ENCODE data around the gene C1orf210.

The C1orf210 gene

DNA sequence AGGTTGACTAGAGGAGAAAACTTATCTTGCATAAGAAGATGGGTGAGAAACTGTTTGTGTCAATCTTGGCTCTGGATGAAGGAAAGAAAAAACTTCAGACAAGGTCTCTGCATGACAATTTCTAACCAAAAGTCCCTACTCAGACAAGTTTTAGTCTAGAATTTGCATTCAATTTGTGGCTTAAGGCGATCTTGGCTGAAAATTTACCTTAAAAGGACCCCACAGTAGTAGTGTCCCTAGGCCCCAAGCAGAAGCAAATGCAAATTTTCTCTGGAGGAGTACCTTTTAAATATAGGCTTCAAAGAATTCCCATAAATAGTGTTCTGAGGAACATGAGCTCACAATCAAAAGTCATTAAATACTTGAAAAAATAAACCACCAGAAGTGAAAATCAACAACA lies 33.2 kb downstream of the C1orf210 start:
- no peak overlapping the region for H3K27ac ChIP-seq (ENCODE audit: low read depth in 2 of 2, low read length in 2 of 2)
- H3K9ac ChIP-seq (ENCODE audit: low read depth in 1 of 2, low read length in 2 of 2): no peak overlapping the region
- H3K4me3 ChIP-seq (ENCODE audit: low read length in 2 of 2): no peak overlapping the region
- no peaks in the 10 kb centered on the region for H3K36me3 ChIP-seq (ENCODE audit: control insufficient read depth in 2 of 2, insufficient read depth in 2 of 2, low read length in 2 of 2)
- H3K27me3 ChIP-seq (ENCODE audit: control insufficient read depth in 2 of 2, insufficient read depth in 2 of 2, low read length in 2 of 2): no peaks in the 10 kb centered on the region
- H3K4me1 ChIP-seq (ENCODE audit: control insufficient read depth in 2 of 2, insufficient read depth in 2 of 2, low read length in 2 of 2): peaks cover 16 to 18% of the 10 kb centered on the region in 2 donors
- no peaks in the 10 kb centered on the region for H3K9me3 ChIP-seq (ENCODE audit: control insufficient read depth in 2 of 2, low read length in 2 of 2)

DNA sequence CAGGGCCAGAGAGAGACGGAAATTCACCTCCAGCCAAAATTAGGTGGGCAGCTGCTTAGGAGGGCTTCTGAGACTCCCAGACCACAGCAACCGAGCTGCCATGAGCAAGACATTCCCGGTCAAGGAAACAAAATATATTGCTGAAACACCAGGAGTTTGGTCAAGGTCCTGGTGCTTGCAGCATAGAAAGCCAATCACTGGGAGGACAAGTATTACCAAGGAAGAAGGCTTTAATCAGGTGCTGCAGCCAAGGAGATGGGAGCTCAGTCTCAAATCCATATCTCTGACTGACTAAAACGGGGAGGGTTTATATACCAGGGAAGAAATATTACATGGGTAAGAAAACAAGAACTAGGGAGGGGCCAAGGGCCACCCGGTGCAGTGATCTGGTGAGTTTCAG lies 34.4 kb downstream of the C1orf210 start:
- H3K9ac ChIP-seq (ENCODE audit: low read depth in 1 of 2, low read length in 2 of 2): no peak overlapping the region
- no peaks in the 10 kb centered on the region for H3K9me3 ChIP-seq (ENCODE audit: control insufficient read depth in 2 of 2, low read length in 2 of 2)
- H3K36me3 ChIP-seq (ENCODE audit: control insufficient read depth in 2 of 2, insufficient read depth in 2 of 2, low read length in 2 of 2): no peaks in the 10 kb centered on the region
- no peaks in the 10 kb centered on the region for H3K27me3 ChIP-seq (ENCODE audit: control insufficient read depth in 2 of 2, insufficient read depth in 2 of 2, low read length in 2 of 2)
- H3K4me3 ChIP-seq (ENCODE audit: low read length in 2 of 2): no peak overlapping the region
- H3K4me1 ChIP-seq (ENCODE audit: control insufficient read depth in 2 of 2, insufficient read depth in 2 of 2, low read length in 2 of 2): peaks cover 4 to 8% of the 10 kb centered on the region in 2 donors
- no peak overlapping the region for H3K27ac ChIP-seq (ENCODE audit: low read depth in 2 of 2, low read length in 2 of 2)

DNA sequence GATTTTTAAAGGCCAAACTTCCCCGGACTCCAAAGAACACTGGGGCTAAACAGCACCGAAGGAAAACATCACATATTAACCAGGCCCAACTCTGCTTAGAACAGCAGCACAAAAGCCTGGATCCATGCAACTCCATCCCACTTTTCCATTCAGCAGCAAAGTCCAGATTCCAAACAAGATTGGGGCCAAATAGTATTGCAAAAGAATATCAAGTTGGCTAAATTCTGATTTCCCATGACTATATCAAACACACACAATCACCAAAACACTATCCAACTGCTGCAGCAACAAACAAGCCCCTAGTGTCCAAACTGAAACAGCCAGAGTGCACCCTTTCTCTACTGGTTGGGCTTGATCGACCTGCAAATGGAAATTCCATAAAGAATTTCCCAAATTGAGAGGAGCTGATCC lies 35.0 kb downstream of the C1orf210 start:
- Histone ChIP-seq H3K36me3 (ENCODE audit: control insufficient read depth in 2 of 2, insufficient read depth in 2 of 2, low read length in 2 of 2) (no peaks in the 10 kb centered on the region), H3K9me3 (ENCODE audit: control insufficient read depth in 2 of 2, low read length in 2 of 2) (no peaks in the 10 kb centered on the region), H3K27ac (ENCODE audit: low read depth in 2 of 2, low read length in 2 of 2) (no peak overlapping the region), H3K9ac (ENCODE audit: low read depth in 1 of 2, low read length in 2 of 2) (no peak overlapping the region), H3K27me3 (ENCODE audit: control insufficient read depth in 2 of 2, insufficient read depth in 2 of 2, low read length in 2 of 2) (no peaks in the 10 kb centered on the region), H3K4me3 (ENCODE audit: low read length in 2 of 2) (no peak overlapping the region), H3K4me1 (ENCODE audit: control insufficient read depth in 2 of 2, insufficient read depth in 2 of 2, low read length in 2 of 2) (peaks cover 0 to 2% of the 10 kb centered on the region in 2 donors)

DNA sequence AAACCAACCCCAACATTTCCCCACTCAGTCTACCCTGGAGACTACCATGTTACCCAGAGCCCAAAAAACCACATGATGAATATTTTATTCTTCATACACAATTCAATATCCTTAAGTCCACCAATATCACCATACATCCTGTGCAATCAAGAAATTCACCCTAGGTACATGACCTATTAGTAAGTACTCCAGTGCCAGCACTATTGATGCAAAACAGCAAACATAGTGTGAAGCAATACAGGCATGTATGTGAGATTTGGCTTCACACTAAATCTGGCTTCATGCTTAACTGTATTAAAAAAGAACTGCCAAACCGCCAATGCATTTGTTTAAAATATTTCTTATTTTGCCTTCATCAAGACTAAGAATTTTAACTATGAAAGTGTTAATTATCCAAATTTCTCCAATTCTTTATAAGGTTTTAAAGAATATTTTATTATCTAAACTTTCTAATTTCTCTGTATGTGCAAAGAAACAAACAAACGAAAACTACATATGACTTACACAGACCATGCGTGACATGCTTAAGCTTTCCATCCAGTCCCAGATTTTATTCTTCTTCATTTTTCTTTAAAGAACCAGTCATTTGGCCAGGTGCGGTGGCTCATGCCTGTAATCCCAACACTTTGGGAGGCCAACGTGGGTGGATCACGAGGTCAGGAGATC lies 38.0 kb downstream of the C1orf210 start:
- Histone ChIP-seq H3K9ac (ENCODE audit: low read depth in 1 of 2, low read length in 2 of 2) (no peak overlapping the region), H3K9me3 (ENCODE audit: control insufficient read depth in 2 of 2, low read length in 2 of 2) (no peaks in the 10 kb centered on the region), H3K27me3 (ENCODE audit: control insufficient read depth in 2 of 2, insufficient read depth in 2 of 2, low read length in 2 of 2) (no peaks in the 10 kb centered on the region), H3K4me1 (ENCODE audit: control insufficient read depth in 2 of 2, insufficient read depth in 2 of 2, low read length in 2 of 2) (no peaks in the 10 kb centered on the region), H3K36me3 (ENCODE audit: control insufficient read depth in 2 of 2, insufficient read depth in 2 of 2, low read length in 2 of 2) (no peaks in the 10 kb centered on the region), H3K27ac (ENCODE audit: low read depth in 2 of 2, low read length in 2 of 2) (no peak overlapping the region), H3K4me3 (ENCODE audit: low read length in 2 of 2) (no peak overlapping the region)

DNA sequence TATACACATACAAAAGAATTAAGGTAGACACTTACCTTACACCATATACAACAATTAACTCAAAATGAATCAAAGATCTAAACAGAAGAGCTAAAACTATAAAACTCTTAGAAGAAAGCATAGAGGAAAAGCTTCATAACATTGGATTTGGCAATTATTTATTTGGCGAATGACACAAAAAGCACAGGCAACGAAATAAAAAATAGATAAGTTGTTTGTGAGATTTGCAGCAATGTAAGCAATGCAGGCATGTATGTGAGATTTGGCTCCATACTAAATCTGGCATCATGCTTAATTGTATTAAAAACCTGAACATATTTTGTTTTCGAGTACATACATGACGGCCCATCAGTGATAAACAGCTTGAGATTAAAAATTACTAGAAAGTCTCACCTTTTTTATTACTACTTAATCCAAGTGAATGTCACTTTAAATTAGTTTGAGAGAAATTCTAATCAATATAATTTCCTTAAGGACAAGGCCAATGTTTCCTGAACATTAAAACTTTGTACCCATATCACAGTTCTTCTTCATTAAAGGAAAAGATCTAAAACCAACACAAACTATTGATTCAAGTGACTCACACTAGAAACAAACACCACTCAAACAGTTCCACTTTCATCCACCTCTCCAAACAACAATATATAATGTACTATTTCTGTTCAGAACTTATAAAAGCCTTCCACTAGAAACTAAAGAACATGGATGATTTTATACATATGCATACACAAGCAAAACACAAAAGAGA lies 38.7 kb downstream of the C1orf210 start:
- no peaks in the 10 kb centered on the region for H3K4me1 ChIP-seq (ENCODE audit: control insufficient read depth in 2 of 2, insufficient read depth in 2 of 2, low read length in 2 of 2)
- H3K27ac ChIP-seq (ENCODE audit: low read depth in 2 of 2, low read length in 2 of 2): no peak overlapping the region
- no peaks in the 10 kb centered on the region for H3K36me3 ChIP-seq (ENCODE audit: control insufficient read depth in 2 of 2, insufficient read depth in 2 of 2, low read length in 2 of 2)
- no peaks in the 10 kb centered on the region for H3K27me3 ChIP-seq (ENCODE audit: control insufficient read depth in 2 of 2, insufficient read depth in 2 of 2, low read length in 2 of 2)
- no peaks in the 10 kb centered on the region for H3K9me3 ChIP-seq (ENCODE audit: control insufficient read depth in 2 of 2, low read length in 2 of 2)
- H3K9ac ChIP-seq (ENCODE audit: low read depth in 1 of 2, low read length in 2 of 2): no peak overlapping the region
- no peak overlapping the region for H3K4me3 ChIP-seq (ENCODE audit: low read length in 2 of 2)

DNA sequence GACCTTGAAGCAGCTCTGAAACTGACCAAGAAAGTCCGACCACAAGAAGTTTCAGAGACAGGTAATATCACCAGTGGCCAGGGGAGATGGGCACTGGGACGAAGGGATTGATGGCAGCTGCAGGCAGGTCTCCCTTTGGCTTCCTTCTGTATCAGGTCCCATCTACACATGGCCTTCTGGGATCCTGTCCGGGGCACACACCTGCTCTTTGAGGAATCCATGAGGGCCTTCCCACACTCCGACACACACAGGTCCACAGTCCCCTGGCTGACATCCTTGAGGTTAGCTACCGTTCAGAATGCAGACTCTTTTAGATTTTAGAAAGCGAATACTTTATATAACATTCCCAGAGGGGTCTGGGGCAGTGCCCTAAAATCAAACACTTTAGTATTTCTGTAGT lies 42.1 kb downstream of the C1orf210 start:
- Histone ChIP-seq H3K36me3 (ENCODE audit: control insufficient read depth in 2 of 2, insufficient read depth in 2 of 2, low read length in 2 of 2) (no peaks in the 10 kb centered on the region), H3K27me3 (ENCODE audit: control insufficient read depth in 2 of 2, insufficient read depth in 2 of 2, low read length in 2 of 2) (no peaks in the 10 kb centered on the region), H3K9ac (ENCODE audit: low read depth in 1 of 2, low read length in 2 of 2) (no peak overlapping the region), H3K9me3 (ENCODE audit: control insufficient read depth in 2 of 2, low read length in 2 of 2) (no peaks in the 10 kb centered on the region), H3K4me3 (ENCODE audit: low read length in 2 of 2) (no peak overlapping the region), H3K4me1 (ENCODE audit: control insufficient read depth in 2 of 2, insufficient read depth in 2 of 2, low read length in 2 of 2) (peaks cover 0 to under 1% of the 10 kb centered on the region in 2 donors), H3K27ac (ENCODE audit: low read depth in 2 of 2, low read length in 2 of 2) (no peak overlapping the region)

DNA sequence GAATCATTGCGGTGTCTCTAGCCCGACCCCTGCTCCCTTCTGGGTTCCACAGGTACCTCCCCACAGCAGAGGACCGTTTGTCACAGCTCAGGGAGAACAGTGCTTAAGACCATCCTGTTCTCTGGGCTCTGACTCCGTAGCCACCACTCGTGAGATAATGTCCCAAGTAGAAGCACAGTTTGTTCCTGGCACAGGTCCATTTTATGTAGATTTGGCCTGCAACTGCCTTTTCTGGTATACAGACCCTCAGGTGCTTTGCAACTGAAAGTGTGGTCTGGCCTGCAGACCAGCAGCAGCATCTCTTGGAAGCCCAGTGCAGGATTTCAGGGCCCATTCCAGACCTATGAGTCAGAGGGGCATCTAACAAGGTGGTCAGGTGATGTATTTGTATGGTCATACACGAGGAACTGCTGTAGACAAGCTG lies 44.0 kb downstream of the C1orf210 start:
- no peaks in the 10 kb centered on the region for H3K27me3 ChIP-seq (ENCODE audit: control insufficient read depth in 2 of 2, insufficient read depth in 2 of 2, low read length in 2 of 2)
- H3K36me3 ChIP-seq (ENCODE audit: control insufficient read depth in 2 of 2, insufficient read depth in 2 of 2, low read length in 2 of 2): no peaks in the 10 kb centered on the region

DNA sequence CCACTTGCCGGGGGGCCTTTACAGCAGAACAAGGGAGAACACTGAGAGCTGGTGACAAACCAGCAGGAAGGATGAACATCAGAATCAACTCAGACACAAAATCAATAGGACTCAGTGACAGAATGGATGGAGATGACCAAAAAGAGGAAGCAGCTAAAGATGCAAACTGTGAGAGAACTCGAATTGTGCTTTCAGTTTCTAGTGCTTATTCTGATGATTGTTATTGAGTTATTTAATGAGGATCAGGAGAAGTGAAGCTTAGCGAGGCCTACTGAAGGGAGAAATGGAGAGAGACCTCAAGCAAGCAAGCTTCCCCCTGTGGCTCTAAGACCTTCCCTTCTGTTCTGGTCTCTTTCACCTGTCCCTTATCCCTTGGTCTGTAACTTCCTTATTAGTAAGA lies 45.9 kb downstream of the C1orf210 start:
- Histone ChIP-seq H3K4me3 (ENCODE audit: low read length in 2 of 2) (no peak overlapping the region), H3K27me3 (ENCODE audit: control insufficient read depth in 2 of 2, insufficient read depth in 2 of 2, low read length in 2 of 2) (no peaks in the 10 kb centered on the region), H3K27ac (ENCODE audit: low read depth in 2 of 2, low read length in 2 of 2) (no peak overlapping the region), H3K4me1 (ENCODE audit: control insufficient read depth in 2 of 2, insufficient read depth in 2 of 2, low read length in 2 of 2) (peaks cover 4 to 13% of the 10 kb centered on the region in 2 donors), H3K9me3 (ENCODE audit: control insufficient read depth in 2 of 2, low read length in 2 of 2) (no peaks in the 10 kb centered on the region), H3K9ac (ENCODE audit: low read depth in 1 of 2, low read length in 2 of 2) (no peak overlapping the region), H3K36me3 (ENCODE audit: control insufficient read depth in 2 of 2, insufficient read depth in 2 of 2, low read length in 2 of 2) (no peaks in the 10 kb centered on the region)

More for the DNA sequence above, 44.0 kb downstream of the C1orf210 start:
- Histone ChIP-seq H3K4me1 (ENCODE audit: control insufficient read depth in 2 of 2, insufficient read depth in 2 of 2, low read length in 2 of 2) (peaks cover 0 to 3% of the 10 kb centered on the region in 2 donors), H3K9ac (ENCODE audit: low read depth in 1 of 2, low read length in 2 of 2) (no peak overlapping the region), H3K27ac (ENCODE audit: low read depth in 2 of 2, low read length in 2 of 2) (no peak overlapping the region), H3K4me3 (ENCODE audit: low read length in 2 of 2) (no peak overlapping the region), H3K9me3 (ENCODE audit: control insufficient read depth in 2 of 2, low read length in 2 of 2) (no peaks in the 10 kb centered on the region)

DNA sequence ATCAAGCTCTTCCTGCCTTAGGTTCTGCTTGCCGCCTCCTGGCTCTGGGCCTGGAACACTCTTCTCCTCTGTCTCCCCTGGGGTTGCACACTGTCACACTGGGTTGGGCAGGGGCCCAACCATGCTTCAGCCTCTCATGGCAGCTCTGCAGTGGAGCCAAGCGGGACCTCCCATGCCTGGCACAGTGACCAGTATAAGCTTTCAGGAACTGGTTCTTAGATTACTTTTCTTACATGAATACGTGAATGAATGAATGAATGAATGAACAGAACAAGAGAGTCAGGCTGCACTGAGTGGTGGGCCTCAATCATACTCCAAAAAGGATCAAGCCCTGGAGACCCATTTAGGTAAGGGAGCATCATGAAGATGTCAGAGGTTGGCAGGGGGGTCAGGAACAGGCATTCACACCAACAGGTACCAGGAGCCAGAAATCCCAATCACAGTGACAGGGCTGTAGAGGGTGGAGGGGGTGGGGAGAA lies 46.4 kb downstream of the C1orf210 start:
- no peak overlapping the region for H3K27ac ChIP-seq (ENCODE audit: low read depth in 2 of 2, low read length in 2 of 2)
- H3K9me3 ChIP-seq (ENCODE audit: control insufficient read depth in 2 of 2, low read length in 2 of 2): no peaks in the 10 kb centered on the region
- H3K27me3 ChIP-seq (ENCODE audit: control insufficient read depth in 2 of 2, insufficient read depth in 2 of 2, low read length in 2 of 2): no peaks in the 10 kb centered on the region
- no peak overlapping the region for H3K9ac ChIP-seq (ENCODE audit: low read depth in 1 of 2, low read length in 2 of 2)
- H3K36me3 ChIP-seq (ENCODE audit: control insufficient read depth in 2 of 2, insufficient read depth in 2 of 2, low read length in 2 of 2): no peaks in the 10 kb centered on the region
- H3K4me1 ChIP-seq (ENCODE audit: control insufficient read depth in 2 of 2, insufficient read depth in 2 of 2, low read length in 2 of 2): peaks cover 4 to 13% of the 10 kb centered on the region in 2 donors
- no peak overlapping the region for H3K4me3 ChIP-seq (ENCODE audit: low read length in 2 of 2)

DNA sequence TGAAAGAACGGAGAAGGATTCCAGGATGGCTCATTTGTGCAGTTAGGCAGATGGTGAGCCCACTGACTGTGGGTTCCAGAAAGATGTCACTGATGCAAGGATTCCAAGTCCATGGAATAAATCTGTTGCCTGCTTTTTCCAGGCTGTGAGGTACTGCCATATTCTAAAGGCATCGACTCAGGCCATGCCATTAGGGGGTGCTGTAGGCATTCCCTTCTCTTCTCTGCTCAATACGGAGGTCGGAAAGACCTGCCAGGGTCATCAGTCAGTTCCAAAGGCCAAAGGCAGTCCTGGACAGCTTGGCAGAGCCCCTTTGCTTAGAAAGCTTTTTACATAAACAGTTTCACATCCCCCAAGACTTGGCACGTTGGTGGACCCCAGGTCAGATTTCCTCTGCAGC lies 47.3 kb downstream of the C1orf210 start:
- H3K36me3 ChIP-seq (ENCODE audit: control insufficient read depth in 2 of 2, insufficient read depth in 2 of 2, low read length in 2 of 2): no peaks in the 10 kb centered on the region
- H3K9me3 ChIP-seq (ENCODE audit: control insufficient read depth in 2 of 2, low read length in 2 of 2): no peaks in the 10 kb centered on the region
- H3K4me3 ChIP-seq (ENCODE audit: low read length in 2 of 2): no peak overlapping the region
- peaks cover 4 to 13% of the 10 kb centered on the region in 2 donors for H3K4me1 ChIP-seq (ENCODE audit: control insufficient read depth in 2 of 2, insufficient read depth in 2 of 2, low read length in 2 of 2)
- no peaks in the 10 kb centered on the region for H3K27me3 ChIP-seq (ENCODE audit: control insufficient read depth in 2 of 2, insufficient read depth in 2 of 2, low read length in 2 of 2)
- no peak overlapping the region for H3K27ac ChIP-seq (ENCODE audit: low read depth in 2 of 2, low read length in 2 of 2)
- peak overlapping the region in 1 of 2 donors; percentile 10 for H3K9ac ChIP-seq (ENCODE audit: low read depth in 1 of 2, low read length in 2 of 2)
